Right atrium auricular region (tissue), 2 donors: Measurements from ENCODE around the gene THOC6. TPM values are rescaled to one million over a fixed set of nuclear protein-coding genes. Genes with fewer than 3 reads are reported as not detected.

Experiments used
- DNase-seq: peaks from one replicate; pipeline ENCODE4 v3.0.0-alpha.2; 2019; ENCODE audit warnings: low spot score
- H3K27ac ChIP-seq, 2 donors: fragments of 200-600 bp; sonication (generic); 1 replicate in 1 of 2; 2 replicates in 1 of 2; pipeline ENCODE4 v1.5.1; 2016 to 2019
- H3K27me3 ChIP-seq, 2 donors: fragments of 200-600 bp; sonication (generic); one replicate each; pipeline versions ENCODE4 v1.5.1 to v1.6.0; 2017 to 2019
- H3K36me3 ChIP-seq: fragments of 200-600 bp; sonication (generic); one replicate; pipeline ENCODE4 v1.5.1; 2016
- H3K4me1 ChIP-seq, 2 donors: fragments of 200-600 bp; sonication (generic); one replicate each; pipeline versions ENCODE4 v1.5.1 to v1.6.0; 2017 to 2019
- H3K4me3 ChIP-seq, 2 donors: fragments of 200-600 bp; sonication (generic); 1 replicate in 1 of 2; 2 replicates in 1 of 2; pipeline ENCODE4 v1.5.1; 2017 to 2019; ENCODE audit warnings: mild to moderate bottlenecking in 1 of 2, moderate library complexity in 1 of 2
- H3K9me3 ChIP-seq, 2 donors: fragments of 200-600 bp; sonication (generic); one replicate each; pipeline ENCODE4 v1.5.1; 2019
- CTCF ChIP-seq, 2 donors: fragments of 200-600 bp; sonication (generic); IDR thresholded peaks; one replicate each; pipeline ENCODE4 v1.5.1; 2019; ENCODE audit warnings: antibody characterized with exemption in 2 of 2
- total RNA-seq, 2 donors: library from RNA; depleted of rRNA; stranded (reverse); fragments of >200 nt; gene quantifications; one replicate each; pipeline ENCODE4 v1.1.0, GENCODE V29; 2016

Gene THOC6
- total RNA-seq, 2 donors from 2014 or later = 7.4 to 12.6 TPM

GRCh38 chr16:3003582-3004270 lies 20.1 kb upstream of the THOC6 start:
- Histone ChIP-seq H3K4me1 (peaks cover 0 to 5% of the 10 kb centered on the region in 2 donors), H3K27me3 (peaks cover 0 to 13% of the 10 kb centered on the region in 2 donors), H3K9me3 (no peaks in the 10 kb centered on the region), H3K27ac (no peak overlapping the region), H3K36me3 (no peaks in the 10 kb centered on the region), H3K4me3 (peak overlapping the region in 1 of 2 donors; percentile 27)
- peak; percentile 16 to 76 for TF ChIP-seq CTCF (IDR thresholded peaks at IDR 0.05)
- peak; percentile 96 for DNase-seq

- Histone ChIP-seq H3K27me3 (peaks cover 0 to 16% of the 10 kb centered on the region in 2 donors), H3K4me1 (peaks cover 0 to 5% of the 10 kb centered on the region in 2 donors), H3K27ac (no peak overlapping the region), H3K36me3 (no peaks in the 10 kb centered on the region), H3K9me3 (no peaks in the 10 kb centered on the region), H3K4me3 (peak overlapping the region in 1 of 2 donors; percentile 27)
- no peak for TF ChIP-seq CTCF (IDR thresholded peaks at IDR 0.05)
- no peak for DNase-seq
These were observed 19.5 kb upstream of the THOC6 start for GRCh38 chr16:3004319-3004718.

- Histone ChIP-seq H3K27me3 (peaks cover 0 to 16% of the 10 kb centered on the region in 2 donors), H3K9me3 (no peaks in the 10 kb centered on the region), H3K27ac (peak overlapping the region in 1 of 2 donors; percentile 51), H3K4me3 (peak overlapping the region; percentile 32 to 45), H3K4me1 (peaks cover 0 to 5% of the 10 kb centered on the region in 2 donors), H3K36me3 (no peaks in the 10 kb centered on the region)
- TF ChIP-seq CTCF (IDR thresholded peaks at IDR 0.05) = no peak
- DNase-seq = no peak
These were observed 19.0 kb upstream of the THOC6 start for GRCh38 chr16:3004781-3005284.

- no peak for TF ChIP-seq CTCF (IDR thresholded peaks at IDR 0.05)
- DNase-seq = no peak
- no peaks in the 10 kb centered on the region for H3K36me3 ChIP-seq
- peaks cover 7 to 16% of the 10 kb centered on the region in 2 donors for H3K27me3 ChIP-seq
- H3K4me1 ChIP-seq = peaks cover 0 to 5% of the 10 kb centered on the region in 2 donors
- no peak overlapping the region for H3K4me3 ChIP-seq
- no peak overlapping the region for H3K27ac ChIP-seq
- no peaks in the 10 kb centered on the region for H3K9me3 ChIP-seq
These were observed 16.5 kb upstream of the THOC6 start for GRCh38 chr16:3007059-3007956.

- DNase-seq = no peak
- Histone ChIP-seq H3K27me3 (peaks cover 8 to 16% of the 10 kb centered on the region in 2 donors), H3K4me1 (peaks cover 0 to 5% of the 10 kb centered on the region in 2 donors), H3K4me3 (no peak overlapping the region), H3K9me3 (no peaks in the 10 kb centered on the region), H3K27ac (no peak overlapping the region), H3K36me3 (no peaks in the 10 kb centered on the region)
- TF ChIP-seq CTCF (IDR thresholded peaks at IDR 0.05) = no peak
These were observed 15.7 kb upstream of the THOC6 start for GRCh38 chr16:3007957-3008689.
